Measurements from ENCODE around the gene SLC25A38.

DNA sequence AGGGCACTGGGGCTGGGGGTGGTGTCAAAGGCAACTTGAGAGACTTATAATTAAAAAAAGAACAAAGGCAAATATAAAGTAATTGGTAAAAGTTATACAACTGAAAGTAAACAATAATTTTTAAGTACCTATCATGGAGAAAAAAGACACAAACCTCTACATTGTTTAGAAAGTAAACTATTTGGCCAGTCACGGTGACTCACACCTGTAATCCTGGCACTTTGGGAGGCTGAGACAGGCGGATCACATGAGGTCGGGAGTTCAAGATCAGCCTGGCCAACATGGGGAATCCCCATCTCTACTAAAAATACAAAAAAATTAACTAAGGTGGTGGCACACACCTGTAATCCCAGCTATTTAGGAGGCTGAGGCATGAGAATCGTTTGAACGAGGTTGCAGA, 49.2 kb downstream of the SLC25A38 start:
- TF ChIP-seq SPI1 (IDR thresholded peaks at IDR 0.05; ENCODE audit: borderline replicate concordance, low read depth): no peak
- TF ChIP-seq, protein P1, sequence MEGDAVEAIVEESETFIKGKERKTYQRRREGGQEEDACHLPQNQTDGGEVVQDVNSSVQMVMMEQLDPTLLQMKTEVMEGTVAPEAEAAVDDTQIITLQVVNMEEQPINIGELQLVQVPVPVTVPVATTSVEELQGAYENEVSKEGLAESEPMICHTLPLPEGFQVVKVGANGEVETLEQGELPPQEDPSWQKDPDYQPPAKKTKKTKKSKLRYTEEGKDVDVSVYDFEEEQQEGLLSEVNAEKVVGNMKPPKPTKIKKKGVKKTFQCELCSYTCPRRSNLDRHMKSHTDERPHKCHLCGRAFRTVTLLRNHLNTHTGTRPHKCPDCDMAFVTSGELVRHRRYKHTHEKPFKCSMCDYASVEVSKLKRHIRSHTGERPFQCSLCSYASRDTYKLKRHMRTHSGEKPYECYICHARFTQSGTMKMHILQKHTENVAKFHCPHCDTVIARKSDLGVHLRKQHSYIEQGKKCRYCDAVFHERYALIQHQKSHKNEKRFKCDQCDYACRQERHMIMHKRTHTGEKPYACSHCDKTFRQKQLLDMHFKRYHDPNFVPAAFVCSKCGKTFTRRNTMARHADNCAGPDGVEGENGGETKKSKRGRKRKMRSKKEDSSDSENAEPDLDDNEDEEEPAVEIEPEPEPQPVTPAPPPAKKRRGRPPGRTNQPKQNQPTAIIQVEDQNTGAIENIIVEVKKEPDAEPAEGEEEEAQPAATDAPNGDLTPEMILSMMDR (IDR thresholded peaks at IDR 0.05; ENCODE audit: insufficient read depth, low read length): no peak
- no peak for TF ChIP-seq POLR2AphosphoS5 (IDR thresholded peaks at IDR 0.05; ENCODE audit: low read depth)

Data from HL-60 (cell line).